Activated CD4-positive, alpha-beta T cell treated with anti-CD3 and anti-CD28 coated beads for 24 hours (primary cell): ENCODE data around the gene NEK6.

Source experiments
- DNase-seq, 2 donors: peaks; one replicate each; pipeline ENCODE4 v3.0.0-alpha.2; 2020; ENCODE audit warnings: low read depth in 2 of 2

NEK6 gene

DNA sequence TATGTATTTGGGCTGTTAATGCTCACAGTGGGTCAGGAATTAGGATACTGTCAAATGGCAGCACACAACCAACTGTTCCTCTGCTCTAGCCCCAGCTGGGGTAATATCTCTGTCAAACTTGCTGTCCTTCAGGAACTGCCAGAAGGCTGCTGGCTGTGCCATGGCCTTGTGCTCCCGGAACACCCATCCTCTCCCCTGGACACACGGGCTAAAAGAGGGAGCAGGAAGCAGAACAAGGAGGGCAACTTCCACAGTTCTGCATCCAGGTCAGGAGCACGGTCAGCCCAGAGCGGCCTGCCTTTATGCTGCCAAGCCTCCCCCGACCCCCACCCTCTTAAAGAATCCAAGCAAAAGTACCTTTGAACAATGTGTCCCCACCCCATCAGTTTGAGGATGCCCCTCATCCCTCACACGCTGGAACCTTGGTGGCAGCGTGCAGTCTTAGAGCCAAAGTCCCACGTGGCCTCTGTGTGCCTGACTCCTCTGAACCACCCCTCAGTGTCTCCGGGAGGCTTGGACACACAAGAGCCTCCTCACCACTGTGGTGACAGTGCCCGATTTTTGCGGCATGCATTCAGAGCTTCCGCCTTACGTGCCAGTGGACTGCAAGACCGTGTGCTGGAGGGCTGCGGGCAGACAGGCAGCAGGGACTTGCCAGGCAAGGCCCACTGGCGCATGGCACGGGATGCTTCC, 96.7 kb downstream of the NEK6 start:
- no peak for DNase-seq

DNA sequence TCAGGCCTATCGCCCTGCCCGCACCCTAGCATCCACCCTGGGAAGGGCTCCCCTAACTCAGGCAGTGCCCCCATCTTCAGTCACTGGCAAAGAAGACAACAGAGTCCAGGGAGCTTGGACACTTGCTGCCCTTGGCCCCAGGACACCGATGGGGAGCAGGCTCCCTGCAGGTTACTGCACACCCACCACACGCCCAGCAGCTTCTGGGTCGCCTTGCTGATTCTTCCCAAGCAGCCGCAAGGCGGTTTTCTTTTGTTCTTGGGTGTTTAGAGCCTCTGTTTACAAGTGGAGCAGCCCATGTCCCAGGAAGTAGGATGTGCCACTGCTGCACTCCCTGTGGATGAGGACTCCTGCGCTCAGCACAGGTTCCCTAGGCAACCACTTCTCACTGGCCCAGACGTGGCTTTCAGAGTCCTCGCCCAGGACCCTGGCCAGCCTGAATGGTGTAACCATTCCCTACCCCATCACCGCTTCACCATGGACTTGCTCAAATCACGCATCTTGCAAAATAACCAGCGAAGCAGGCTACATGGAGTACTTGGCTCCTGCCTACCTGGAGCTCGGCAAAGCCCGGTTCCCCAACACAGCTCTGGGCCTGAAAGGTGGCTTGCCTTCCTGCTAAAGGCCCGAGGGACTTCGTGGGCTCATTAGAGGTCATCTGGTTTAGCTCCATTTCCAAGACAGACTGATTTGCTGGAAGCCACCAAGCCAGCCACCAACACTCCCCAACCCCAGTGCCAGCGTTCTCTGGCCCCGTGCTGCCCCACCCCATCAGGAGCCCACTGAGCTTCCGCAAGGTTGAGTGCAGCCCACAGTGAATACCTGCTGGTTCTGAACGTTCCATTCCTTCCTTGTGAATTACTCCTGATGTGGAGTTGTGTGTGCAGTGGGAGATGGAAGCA, 97.5 kb downstream of the NEK6 start:
- DNase-seq: no peak

DNA sequence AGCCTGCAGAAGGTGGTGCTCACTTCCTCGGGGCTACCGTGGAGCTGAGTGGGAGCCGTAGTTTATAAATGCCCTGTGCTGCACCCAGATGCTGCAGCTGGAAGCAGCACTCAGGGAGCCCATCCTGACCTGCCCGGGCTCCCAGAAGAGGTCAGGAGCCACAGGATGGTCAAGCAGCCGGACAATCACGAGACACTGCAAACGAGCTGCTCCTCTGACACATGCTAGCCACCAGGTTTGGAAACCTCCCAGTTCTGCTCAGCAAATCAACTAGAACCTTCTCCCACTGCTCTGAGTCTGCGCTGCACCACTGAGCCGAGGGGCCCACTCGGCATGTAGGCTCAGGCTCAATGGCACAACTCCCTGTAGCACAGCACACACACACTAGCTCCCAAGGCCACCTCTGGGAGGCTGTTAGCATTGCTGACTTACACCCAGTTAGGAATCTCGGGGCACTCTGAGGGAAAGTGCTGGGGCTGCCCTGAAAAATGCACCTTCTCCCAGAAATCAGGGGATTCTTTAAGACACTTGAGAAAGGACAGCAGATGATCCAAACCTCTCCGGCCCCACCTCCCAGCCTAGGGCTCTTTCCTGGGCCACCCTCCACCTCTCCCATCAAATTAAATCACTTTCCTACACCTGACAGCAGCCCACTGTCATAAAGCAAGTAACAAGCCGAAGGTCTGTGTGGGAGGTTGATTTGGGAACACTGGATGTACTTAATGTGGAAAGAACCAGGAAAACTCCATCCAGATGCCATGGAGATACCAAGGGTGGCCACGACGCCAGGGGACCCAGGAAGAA, 98.4 kb downstream of the NEK6 start:
- no peak for DNase-seq

DNA sequence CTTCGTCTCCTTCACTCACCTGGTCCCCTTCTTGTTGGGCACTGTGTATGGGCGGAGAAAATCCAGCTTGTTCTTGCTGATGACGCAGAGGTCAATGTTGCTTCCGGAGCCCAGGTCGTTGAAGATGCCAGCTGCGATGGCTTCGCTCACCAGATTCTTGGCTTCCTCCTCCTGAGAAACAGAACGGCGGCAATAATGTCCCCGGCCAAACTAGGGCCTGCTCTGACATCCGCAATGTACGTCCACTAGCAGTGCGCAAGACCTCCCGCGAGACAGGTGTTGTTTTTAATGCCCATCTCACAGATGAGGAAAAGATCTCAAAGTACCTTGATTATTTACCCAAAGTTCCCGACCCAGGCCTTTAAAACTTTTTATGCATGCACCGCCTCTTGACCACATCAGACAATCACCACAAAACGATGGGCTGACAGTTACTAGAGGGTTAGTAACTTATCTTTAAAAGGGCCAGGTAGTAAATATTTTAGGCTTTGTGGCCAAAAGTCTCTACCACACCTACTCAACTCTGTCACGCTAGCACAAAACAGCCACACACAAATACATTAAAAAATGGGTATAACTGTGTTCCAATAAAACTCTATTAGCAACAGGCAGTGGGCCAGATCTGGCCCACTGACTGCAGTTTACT, 99.1 kb downstream of the NEK6 start:
- DNase-seq: no peak

DNA sequence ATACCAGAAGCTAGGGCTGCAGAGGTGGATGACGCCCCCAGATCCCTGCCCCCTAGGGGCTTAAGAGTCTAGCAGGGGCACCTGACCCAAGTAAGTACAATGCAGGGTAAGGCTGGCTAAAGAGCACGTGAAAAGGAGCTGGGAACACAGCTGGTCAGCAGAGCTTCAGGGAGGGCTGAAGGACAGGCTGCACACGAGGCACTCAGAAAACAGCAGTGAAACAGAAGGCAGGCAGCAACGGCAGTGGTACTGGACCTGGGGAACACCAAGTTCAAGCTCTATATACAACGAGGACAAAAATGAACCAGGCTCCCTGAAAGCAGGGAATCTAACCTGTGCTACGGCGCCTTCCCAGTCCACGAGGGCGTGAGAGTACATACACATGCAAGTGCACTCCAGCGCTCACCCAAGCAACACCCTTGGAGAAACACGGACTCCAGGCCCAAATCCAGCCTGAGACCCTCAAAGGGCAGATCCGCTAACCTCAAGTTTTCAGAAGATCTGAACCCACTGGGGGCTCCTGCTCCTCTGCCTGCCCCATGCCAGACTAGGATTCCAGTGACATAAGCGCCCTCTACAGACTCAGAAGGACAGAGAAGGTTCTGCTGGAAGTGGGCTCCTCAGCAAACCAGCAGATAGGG, 100.1 kb downstream of the NEK6 start:
- no peak for DNase-seq

DNA sequence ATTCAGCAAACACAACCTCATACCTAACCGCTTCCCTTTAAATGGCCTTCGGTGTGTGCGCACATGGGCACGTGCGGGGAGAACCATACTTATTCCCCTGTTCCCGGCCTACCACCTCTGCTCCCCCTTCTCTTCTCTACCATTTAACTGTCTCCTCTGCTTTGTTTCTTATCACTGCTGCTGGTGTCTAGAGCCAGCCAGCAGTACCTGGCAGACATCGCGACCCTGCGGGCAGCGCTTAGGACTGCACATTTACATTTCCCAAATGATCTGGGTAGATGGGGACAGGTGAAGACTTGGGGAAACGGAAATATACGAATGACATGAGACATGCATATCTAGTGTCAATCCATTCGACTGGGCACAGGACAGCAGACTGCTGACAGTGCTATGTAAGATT, 100.9 kb downstream of the NEK6 start:
- no peak for DNase-seq

DNA sequence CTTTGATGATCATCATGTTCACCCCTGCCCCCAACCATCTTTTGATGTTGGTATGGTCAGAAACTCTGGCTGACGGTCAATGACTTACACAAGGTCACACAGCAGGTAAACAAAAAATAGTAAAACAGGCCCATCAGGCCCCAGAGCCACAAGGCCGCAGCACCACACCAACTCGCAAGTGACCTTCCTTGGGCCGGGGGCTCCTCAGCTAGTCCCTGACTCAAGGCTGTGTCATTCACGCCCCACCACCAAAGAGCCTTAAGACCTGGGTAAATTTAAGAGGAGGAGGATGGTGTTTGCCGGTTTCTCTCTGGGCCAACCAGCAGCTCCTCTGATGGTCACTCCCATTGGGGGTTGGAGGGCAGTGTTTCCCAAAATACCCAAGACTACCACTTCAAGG, 101.7 kb downstream of the NEK6 start:
- DNase-seq: no peak

DNA sequence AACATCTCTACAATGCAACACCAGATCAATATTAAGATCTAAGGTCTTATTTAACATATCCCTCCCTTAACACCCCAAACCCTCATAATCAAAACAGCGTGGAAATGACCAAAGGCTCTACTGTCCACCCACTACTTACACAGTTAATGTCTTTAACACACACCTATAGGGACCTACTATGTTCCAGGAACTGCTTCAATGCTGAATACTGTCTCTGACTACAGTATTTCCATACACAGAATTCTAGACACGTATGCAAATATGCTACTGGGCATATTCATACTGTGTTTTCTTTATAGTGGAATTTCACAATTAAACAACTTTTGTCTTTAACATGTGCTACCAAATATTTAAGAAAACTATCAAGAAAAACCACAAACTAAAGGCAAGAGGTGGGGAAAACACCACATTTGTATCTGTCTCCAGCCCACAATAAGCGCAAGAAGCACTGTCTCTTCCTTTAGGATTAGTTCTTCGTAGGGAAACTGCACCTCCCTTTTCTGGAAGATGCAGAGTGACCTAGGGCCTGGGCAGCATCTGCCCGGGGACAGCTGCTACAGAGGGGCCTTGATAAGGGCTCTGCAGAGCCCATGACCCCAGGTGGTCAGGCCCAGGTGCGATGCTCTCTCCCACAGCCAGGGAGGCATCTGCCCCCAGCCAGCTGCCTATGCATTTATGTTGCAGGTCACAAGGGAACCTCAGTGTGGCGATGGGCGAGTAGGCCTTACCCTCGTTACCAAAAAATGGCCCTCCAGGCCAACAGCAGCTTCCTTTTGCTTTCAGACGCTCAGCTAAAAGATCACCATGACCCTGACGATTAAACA, 102.3 kb downstream of the NEK6 start:
- DNase-seq: no peak

DNA sequence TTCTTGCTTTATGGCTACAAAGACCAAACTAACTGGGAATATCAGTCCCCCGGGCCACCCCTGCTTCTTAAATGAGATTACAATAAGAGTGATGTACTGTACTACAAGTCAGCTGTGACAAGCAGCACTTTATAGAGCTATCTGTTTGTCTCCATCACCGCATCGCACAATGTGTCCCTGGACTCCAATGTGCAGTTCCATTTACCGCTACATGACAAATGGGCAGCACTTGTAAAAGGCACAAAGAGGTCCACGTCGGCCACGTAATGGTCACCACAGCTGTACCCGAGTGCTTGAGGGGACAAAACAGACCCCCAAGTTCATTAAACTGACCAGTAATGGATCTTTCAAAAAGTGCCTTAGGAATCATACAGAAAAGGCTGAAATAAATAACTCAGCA, 103.4 kb downstream of the NEK6 start:
- DNase-seq: no peak

DNA sequence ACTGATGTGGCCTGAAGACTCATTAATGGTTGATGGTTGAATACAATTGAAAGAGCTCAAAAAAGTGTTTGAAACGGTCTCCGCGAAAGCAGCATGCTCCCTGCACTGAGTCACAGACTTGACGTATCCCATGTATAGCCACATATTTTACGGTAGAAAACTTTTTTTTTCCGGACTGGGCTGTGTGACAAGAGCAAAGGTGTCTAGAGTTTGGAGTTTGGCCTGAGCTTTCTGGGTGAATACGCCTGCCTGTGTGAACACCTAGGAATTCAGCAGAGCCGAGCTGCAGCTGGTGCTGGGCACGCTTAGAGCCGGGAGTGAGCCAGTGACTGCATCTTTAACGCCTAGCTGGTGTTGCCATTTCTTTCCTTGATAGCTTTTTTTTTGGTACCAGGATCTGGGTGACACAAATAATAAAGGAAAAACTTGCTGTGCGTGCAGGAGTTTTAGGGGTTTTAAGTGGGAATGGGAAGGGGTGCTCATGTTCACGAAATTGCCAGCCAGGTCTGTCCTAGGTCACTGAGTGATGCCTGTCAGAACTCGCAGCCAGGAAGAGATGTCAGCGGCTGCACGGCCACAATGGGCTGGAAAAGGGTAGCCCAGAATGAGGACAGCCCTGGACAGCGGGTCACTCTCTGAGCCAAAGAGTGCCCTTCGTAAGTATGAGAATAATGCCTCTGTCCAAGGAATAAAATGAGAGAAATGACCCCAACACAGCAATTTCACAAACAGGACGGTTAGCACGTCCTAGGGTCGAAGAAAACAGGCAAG, 105.8 kb downstream of the NEK6 start:
- DNase-seq: no peak

DNA sequence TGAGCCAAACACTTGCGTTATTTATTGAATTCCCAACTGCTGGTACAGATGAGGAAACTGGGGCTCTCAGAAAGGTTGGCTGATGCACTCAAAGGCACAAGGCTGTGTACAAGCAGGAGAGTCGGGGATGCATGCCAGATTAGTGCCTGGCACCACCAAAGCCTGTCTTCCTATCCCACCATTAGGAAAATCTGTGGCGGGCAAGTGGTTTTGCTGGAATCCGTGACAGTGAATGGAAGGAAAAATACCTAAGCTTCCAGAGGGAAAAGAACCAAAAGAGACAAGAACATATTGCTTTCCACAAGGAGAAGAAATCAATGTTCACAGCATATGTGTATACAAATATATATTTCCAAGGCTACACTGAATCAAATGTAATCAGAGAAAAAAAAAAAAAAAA, 106.4 kb downstream of the NEK6 start:
- DNase-seq: no peak

DNA sequence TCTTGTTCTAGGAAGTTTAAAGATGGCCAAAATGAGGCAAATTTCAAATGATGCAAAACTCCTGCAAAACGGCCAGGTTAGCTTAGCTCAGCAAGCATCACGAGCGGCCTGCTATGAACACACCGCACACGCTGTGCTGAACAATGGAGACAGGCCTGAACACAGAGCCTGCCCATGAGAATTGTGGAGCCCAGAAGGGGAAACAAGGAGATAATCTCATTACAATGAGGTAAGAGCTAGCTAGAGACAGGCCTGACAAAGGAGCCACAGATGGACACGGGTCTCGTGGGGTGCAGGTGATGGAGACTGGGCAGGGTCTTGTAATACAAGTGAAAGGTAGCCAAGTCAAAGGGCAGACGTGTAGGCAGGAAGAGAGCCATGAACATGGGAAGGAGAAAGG, 107.3 kb downstream of the NEK6 start:
- DNase-seq: no peak

DNA sequence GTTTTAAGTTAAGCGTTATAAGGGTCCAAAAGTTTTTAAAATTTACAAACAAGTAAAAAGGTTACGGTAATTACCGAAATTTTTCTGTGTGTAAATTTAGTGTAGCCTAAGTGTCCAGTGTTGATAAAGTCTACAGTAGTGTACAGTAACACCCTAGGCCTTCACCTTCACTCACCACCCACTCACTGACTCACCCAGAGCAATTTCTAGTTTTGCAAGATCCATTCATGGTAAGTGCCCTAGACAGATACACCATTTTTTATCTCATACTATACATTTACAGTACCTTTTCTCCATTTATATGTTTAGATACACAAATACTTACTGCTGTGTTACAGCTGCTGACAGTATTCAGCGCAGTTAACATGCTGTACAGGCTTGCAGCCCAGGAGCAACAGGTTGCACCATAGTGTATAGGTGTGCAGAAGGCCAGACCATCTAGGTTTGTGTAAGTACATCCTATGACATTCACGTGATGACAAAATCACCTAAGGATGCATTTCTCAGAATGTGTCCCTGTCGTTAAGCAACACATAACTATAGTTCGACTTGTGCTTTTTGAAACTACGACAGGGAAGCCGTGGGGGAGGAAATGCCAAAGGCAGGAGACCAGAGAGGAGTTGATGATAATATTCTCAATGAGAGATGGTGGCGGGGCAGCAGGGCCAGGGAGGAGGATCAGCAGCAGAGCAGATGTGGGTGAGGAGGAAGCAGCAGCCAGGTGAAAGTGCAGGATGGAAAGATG, 108.9 kb downstream of the NEK6 start:
- no peak for DNase-seq

DNA sequence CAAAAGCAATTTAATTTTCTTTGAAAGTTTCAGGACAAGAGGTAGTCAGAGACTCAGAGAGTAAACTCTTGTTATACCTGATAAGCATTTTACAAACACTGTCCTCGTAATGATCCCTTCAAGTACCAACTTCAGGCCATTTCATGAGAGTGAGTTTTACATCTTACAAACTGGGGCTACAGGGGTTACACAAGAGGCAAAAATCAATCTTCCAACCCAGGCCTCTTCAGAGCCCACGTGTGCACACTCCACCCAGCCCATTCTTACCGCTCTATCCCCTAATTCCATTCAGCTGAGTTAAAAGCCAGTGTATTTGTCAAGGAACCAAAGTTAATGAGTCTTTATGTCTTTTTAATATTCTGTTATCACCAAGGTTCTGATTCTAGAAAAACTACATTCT, 110.9 kb downstream of the NEK6 start:
- DNase-seq: no peak

DNA sequence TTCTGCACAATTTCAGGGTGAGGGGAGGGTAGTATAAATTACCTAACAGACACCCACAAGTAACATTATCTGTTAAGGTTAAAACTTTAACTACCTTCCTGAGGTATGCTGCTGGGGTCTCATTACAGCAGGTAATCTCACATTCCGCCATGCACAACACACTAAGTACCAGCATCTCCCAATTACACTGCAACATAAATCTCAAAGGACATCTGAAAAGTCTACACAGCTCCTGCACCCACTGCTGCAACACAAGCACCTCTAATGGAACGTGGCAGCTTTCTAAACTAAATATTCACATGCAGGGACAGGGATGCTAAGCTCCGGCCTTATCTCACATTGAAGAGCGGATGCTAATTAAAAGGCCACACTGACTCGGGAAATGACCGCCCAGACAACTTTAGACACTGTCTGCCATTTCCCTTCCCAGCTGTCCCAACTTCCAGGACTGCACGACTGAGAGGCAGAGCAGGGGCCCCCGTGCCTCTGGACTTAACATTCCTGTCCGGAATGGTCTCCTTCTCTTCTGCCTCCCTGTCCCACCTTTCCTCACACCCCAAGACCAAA, 111.6 kb downstream of the NEK6 start:
- no peak for DNase-seq

DNA sequence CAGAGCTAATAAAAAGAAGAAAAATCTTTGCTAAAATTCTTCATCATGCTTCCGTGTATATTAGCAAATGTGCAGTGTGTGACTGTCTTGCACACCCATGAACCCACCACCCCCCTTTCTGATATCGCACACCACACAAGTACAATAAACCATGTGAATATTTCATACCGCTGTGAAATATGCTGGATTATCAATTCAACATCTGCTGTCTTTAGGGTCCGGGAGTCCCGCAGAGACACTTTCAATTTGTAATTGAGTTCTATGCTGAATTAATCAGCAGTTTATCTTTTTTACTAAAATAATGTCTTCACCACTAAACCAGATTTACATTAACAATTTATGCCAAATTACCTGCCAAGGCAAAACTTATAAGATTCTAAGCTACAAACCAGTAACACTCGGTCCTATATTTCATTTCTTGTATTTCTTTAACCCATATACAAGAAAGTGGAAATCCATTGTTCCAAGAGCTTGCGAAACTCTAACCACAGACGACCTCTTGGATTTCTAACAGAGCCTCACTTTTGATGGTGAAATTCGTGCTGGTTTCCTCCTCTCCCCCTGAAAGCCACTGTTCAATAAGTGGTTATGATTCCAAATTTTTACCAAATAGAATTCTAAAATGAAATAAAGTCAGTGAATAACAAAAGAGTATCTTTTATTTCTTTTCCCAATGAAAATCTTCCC, 113.3 kb downstream of the NEK6 start:
- no peak for DNase-seq

DNA sequence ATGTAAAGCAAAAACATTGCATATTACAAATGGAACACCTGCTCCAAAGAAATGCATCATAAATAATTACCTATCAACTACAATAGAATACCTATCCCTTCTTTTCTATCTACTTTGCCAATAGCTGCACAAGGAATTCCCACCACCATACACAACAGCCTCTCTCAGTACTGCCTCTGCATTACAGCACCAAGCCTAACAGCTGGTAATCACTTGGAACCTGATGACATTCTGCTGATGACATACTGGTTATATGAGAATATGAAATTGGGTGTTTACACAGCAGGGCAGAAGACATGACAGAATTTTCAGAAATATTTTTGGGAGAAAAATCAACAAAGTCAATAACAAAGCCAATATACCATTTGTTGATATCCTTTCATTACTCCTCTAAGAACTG, 114.3 kb downstream of the NEK6 start:
- DNase-seq: no peak

DNA sequence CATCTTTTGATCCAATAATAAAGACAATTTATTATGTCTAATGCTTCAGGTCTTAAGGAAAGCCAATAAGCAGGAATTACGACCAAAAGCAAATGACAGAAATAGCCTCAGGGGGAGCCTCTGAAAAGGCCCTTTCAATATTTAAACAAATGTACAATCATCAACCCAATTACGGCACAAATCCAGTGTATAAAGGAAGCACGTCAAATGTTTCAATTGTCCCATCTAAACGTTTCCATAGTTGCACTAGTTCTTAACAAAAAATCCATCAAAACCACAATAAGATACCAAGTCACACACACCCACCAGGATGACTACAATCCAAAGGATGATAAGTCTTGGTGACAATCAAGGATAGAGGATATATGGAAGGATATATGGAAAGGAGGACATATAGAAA, 115.6 kb downstream of the NEK6 start:
- DNase-seq: no peak
